ENCODE results near the gene SERPINA3. TPM values are rescaled to one million over a fixed set of nuclear protein-coding genes. Genes with fewer than 3 reads are reported as not detected.

The SERPINA3 gene
- total RNA-seq, 1 experiment from 2014 or later, result 3.5 TPM

DNA sequence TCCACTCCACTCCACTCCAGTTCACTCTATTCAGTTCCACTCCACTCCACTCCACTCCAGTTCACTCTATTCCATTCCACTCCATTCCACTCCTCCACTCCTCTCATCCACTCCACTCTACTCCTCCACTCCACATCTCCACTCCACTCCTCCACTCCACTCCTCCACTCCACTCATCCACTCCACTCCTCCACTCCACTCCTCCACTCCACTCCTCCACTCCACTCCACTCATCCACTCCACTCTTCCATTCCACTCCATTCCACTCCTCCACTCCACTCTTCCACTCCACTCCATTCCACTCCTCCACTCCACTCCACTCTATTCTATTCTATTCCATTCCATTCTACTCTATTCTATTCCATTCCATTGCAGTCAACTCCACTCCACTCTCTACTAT lies 21.1 kb upstream of the SERPINA3 start:
- no peak for TF ChIP-seq CREB1 (CRISPR knock-in tag; IDR thresholded peaks at IDR 0.05)
- TF ChIP-seq CBFB (CRISPR knock-in tag; IDR thresholded peaks at IDR 0.05; ENCODE audit: low read depth), result no peak
- TF ChIP-seq, protein P1, sequence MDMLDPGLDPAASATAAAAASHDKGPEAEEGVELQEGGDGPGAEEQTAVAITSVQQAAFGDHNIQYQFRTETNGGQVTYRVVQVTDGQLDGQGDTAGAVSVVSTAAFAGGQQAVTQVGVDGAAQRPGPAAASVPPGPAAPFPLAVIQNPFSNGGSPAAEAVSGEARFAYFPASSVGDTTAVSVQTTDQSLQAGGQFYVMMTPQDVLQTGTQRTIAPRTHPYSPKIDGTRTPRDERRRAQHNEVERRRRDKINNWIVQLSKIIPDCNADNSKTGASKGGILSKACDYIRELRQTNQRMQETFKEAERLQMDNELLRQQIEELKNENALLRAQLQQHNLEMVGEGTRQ (CRISPR knock-in tag; IDR thresholded peaks at IDR 0.05), result no peak
- no peak for TF ChIP-seq RORB (CRISPR knock-in tag; IDR thresholded peaks at IDR 0.05)
- TF ChIP-seq PRRX2 (CRISPR knock-in tag; IDR thresholded peaks at IDR 0.05), result no peak
- no peak for TF ChIP-seq ELF4 (CRISPR knock-in tag; IDR thresholded peaks at IDR 0.05; ENCODE audit: low read depth)
- TF ChIP-seq SMAD4 (CRISPR knock-in tag; IDR thresholded peaks at IDR 0.05), result no peak
- no peak for TF ChIP-seq TEAD1 (CRISPR knock-in tag; IDR thresholded peaks at IDR 0.05)
- TF ChIP-seq, protein P2, sequence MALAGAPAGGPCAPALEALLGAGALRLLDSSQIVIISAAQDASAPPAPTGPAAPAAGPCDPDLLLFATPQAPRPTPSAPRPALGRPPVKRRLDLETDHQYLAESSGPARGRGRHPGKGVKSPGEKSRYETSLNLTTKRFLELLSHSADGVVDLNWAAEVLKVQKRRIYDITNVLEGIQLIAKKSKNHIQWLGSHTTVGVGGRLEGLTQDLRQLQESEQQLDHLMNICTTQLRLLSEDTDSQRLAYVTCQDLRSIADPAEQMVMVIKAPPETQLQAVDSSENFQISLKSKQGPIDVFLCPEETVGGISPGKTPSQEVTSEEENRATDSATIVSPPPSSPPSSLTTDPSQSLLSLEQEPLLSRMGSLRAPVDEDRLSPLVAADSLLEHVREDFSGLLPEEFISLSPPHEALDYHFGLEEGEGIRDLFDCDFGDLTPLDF (CRISPR knock-in tag; IDR thresholded peaks at IDR 0.05), result no peak
- ChIA-PET POLR2A (no interaction called here), CTCF (interaction anchor here (1.2 kb wide), 1 partner anchor 10 kb away, joined by 6 read pairs; the partner anchor contains the start of gene SERPINA5)
- no peak for ATAC-seq
- H3K9me3 Mint-ChIP-seq, result peaks cover 13% of the 10 kb centered on the region; the same call in 1 of the 2 replicates
- no peak for DNase-seq (ENCODE audit: low spot score)
- H3K27ac Mint-ChIP-seq, result no peak overlapping the region
- H3K36me3 Mint-ChIP-seq, result no peaks in the 10 kb centered on the region
- H3K4me3 Mint-ChIP-seq, result no peak overlapping the region
- no peaks in the 10 kb centered on the region for H3K4me1 Mint-ChIP-seq
- no peaks in the 10 kb centered on the region for H3K27me3 Mint-ChIP-seq (ENCODE audit: low read depth)

DNA sequence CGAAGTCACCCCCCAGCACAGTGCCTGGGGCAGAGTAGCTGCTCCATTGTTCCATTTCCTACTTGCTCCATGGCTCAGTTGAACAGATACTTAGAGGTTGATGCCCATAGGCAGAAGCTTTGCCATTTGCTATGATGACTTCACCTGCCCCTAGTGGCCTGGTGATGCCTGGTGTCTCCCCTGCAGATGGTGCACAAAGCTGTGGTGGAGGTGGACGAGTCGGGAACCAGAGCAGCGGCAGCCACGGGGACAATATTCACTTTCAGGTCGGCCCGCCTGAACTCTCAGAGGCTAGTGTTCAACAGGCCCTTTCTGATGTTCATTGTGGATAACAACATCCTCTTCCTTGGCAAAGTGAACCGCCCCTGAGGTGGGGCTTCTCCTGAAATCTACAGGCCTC lies 20.3 kb upstream of the SERPINA3 start:
- DNase-seq (ENCODE audit: low spot score) (no peak), ATAC-seq (no peak)
- ChIA-PET CTCF (interaction anchor here (1.2 kb wide), 1 partner anchor 11 kb away, joined by 6 read pairs; the partner anchor contains the start of gene SERPINA5), POLR2A (no interaction called here)
- Mint-ChIP-seq H3K4me3 (no peak overlapping the region), H3K27me3 (ENCODE audit: low read depth) (no peaks in the 10 kb centered on the region), H3K27ac (no peak overlapping the region), H3K4me1 (no peaks in the 10 kb centered on the region), H3K36me3 (no peaks in the 10 kb centered on the region), H3K9me3 (peaks cover 13% of the 10 kb centered on the region; the same call in 1 of the 2 replicates)
- TF ChIP-seq IRF2 (CRISPR knock-in tag; IDR thresholded peaks at IDR 0.05; ENCODE audit: borderline replicate concordance, low read depth), result no peak
- TF ChIP-seq, protein P3, sequence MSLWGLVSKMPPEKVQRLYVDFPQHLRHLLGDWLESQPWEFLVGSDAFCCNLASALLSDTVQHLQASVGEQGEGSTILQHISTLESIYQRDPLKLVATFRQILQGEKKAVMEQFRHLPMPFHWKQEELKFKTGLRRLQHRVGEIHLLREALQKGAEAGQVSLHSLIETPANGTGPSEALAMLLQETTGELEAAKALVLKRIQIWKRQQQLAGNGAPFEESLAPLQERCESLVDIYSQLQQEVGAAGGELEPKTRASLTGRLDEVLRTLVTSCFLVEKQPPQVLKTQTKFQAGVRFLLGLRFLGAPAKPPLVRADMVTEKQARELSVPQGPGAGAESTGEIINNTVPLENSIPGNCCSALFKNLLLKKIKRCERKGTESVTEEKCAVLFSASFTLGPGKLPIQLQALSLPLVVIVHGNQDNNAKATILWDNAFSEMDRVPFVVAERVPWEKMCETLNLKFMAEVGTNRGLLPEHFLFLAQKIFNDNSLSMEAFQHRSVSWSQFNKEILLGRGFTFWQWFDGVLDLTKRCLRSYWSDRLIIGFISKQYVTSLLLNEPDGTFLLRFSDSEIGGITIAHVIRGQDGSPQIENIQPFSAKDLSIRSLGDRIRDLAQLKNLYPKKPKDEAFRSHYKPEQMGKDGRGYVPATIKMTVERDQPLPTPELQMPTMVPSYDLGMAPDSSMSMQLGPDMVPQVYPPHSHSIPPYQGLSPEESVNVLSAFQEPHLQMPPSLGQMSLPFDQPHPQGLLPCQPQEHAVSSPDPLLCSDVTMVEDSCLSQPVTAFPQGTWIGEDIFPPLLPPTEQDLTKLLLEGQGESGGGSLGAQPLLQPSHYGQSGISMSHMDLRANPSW (CRISPR knock-in tag; conservative IDR thresholded peaks at IDR 0.05; ENCODE audit: low read depth), result no peak
- TF ChIP-seq ZNF396 (CRISPR knock-in tag; IDR thresholded peaks at IDR 0.05; ENCODE audit: borderline replicate concordance), result no peak
- TF ChIP-seq, protein P4, sequence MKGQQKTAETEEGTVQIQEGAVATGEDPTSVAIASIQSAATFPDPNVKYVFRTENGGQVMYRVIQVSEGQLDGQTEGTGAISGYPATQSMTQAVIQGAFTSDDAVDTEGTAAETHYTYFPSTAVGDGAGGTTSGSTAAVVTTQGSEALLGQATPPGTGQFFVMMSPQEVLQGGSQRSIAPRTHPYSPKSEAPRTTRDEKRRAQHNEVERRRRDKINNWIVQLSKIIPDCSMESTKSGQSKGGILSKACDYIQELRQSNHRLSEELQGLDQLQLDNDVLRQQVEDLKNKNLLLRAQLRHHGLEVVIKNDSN (CRISPR knock-in tag; IDR thresholded peaks at IDR 0.05), result no peak
- TF ChIP-seq ETV6 (CRISPR knock-in tag; IDR thresholded peaks at IDR 0.05), result no peak
- TF ChIP-seq, protein P5, sequence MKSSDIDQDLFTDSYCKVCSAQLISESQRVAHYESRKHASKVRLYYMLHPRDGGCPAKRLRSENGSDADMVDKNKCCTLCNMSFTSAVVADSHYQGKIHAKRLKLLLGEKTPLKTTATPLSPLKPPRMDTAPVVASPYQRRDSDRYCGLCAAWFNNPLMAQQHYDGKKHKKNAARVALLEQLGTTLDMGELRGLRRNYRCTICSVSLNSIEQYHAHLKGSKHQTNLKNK (CRISPR knock-in tag; IDR thresholded peaks at IDR 0.05), result no peak
- TF ChIP-seq, protein P6, sequence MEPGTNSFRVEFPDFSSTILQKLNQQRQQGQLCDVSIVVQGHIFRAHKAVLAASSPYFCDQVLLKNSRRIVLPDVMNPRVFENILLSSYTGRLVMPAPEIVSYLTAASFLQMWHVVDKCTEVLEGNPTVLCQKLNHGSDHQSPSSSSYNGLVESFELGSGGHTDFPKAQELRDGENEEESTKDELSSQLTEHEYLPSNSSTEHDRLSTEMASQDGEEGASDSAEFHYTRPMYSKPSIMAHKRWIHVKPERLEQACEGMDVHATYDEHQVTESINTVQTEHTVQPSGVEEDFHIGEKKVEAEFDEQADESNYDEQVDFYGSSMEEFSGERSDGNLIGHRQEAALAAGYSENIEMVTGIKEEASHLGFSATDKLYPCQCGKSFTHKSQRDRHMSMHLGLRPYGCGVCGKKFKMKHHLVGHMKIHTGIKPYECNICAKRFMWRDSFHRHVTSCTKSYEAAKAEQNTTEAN (CRISPR knock-in tag; IDR thresholded peaks at IDR 0.05), result no peak
- TF ChIP-seq GTF2I (CRISPR knock-in tag; conservative IDR thresholded peaks at IDR 0.05), result no peak
- TF ChIP-seq ZNF671 (CRISPR knock-in tag; IDR thresholded peaks at IDR 0.05), result no peak
- no peak for TF ChIP-seq NFE2L1 (CRISPR knock-in tag; IDR thresholded peaks at IDR 0.05)
- TF ChIP-seq, protein P7, sequence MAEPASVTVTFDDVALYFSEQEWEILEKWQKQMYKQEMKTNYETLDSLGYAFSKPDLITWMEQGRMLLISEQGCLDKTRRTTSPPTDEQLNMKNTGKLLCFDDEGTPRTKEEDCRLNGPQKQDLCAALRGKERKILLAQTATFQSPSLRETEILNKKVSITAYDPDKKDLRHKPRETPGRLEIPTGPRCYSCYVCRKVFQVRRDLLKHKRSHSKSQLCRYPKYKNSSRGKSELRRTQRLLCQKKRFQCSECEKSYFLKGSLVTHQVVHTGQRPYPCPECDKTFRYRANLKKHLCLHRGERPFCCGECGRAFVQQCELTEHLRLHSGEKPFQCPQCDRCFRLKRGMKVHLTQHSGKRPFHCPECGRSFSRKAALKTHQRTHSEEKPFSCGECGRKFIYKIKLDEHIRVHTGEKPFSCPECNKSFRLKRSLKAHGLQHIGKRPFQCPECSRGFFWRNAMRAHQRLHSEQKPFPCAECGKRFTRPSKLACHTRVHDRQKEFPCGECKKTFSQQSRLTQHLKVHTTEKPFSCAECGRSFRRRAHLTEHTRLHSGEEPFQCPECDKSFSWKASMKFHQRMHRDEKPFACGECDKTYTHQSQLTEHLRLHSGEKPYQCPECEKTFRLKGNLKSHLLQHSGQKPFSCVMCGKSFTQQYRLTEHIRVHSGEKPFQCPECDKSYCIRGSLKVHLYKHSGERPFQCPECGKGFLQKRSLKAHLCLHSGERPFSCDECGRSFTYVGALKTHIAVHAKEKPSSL (CRISPR knock-in tag; conservative IDR thresholded peaks at IDR 0.05), result no peak
